Measurements from ENCODE around the gene ANO2. TPM values are rescaled to one million over a fixed set of nuclear protein-coding genes. Genes with fewer than 3 reads are reported as not detected.

Gene ANO2
- total RNA-seq, 8 experiments from 2014 or later = 0.46 to 162 (median 5.5) TPM

DNA sequence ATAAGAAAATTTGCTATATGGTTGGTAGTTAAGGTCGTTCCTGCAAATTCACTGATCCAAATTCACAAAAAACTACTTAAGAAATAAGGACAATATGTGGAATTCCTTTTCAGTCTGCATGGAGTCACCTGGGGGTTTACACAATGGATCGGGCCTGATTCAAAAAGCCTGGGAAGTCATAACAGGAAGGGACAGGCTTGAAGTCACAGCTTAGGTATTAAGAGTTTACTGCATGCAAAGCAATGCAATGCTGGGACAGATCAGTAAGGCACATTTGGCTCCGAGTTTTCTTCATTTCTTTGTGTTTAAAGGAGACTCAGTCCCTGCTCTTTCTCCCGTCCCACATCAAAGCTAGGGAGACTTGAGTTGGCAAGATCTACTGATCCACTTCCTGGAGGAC is 359.9 kb downstream of the ANO2 start:
- Histone ChIP-seq H3K27ac (no peak overlapping the region), H3K4me1 (replicated peaks in 1 of 2) (peaks cover 0 to 3% of the 10 kb centered on the region in 2 donors), H3K4me3 (no peak overlapping the region)
- ATAC-seq (replicated peaks in 6 of 8) = no peak
- in situ Hi-C loops (cut with MboI; ENCODE audit: low pct_unique_long_range_greater_than_20kb in 2 of 9, low sequenced_read_pairs in 9 of 9, unreplicated experiment in 9 of 9) = no loop called here
- WGBS, 10 experiments = 45 to 100% (median 80%) methylated on average over 1 to 4 of the region's 4 CpGs; no CpG with 5 or more reads in 2 of the 10 experiments

DNA sequence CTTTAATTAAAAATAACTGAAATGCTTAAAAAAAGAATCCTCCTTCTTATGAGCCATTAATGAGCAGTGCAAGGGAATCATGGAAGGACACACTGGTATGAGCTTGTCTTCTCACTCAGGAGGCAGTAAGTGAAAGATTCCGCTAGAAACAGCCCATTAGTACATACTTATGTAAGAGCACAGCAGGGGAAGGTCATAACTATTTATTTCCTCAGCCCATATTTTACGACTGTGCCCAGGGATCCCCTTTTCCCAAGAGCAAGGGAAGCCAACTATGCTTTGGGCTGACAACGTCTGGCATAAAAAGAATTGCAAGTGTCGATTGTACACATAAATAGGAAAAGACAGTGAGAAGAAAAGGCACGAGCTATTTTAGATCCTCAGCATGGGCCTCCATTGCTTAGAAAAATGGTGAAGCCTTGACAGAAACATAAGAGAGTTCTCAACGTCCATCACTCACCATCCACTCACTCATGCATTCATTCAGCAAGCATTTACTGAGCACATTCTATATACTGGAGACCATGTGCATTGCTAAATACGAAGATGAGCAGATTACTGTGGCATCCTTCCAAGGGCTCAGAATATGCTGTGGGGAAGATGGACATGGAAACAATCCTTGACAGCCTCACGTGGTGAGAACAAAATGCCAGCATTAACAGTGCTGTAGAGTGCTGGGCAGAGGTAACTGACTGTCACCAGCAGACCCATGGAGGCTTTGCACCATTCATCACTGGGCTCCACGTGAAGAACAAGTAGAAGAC is 360.5 kb downstream of the ANO2 start:
- H3K27ac ChIP-seq = no peak overlapping the region
- peak in 1 of 8 experiments; percentile 17 for ATAC-seq (replicated peaks in 6 of 8)
- peaks cover 0 to 3% of the 10 kb centered on the region in 2 donors for H3K4me1 ChIP-seq (replicated peaks in 1 of 2)
- in situ Hi-C loops (cut with MboI; ENCODE audit: low pct_unique_long_range_greater_than_20kb in 2 of 9, low sequenced_read_pairs in 9 of 9, unreplicated experiment in 9 of 9) = no loop called here
- 40 to 94% (median 69%) methylated on average over 1 to 8 of the region's 9 CpGs for WGBS, 10 experiments
- no peak overlapping the region for H3K4me3 ChIP-seq

DNA sequence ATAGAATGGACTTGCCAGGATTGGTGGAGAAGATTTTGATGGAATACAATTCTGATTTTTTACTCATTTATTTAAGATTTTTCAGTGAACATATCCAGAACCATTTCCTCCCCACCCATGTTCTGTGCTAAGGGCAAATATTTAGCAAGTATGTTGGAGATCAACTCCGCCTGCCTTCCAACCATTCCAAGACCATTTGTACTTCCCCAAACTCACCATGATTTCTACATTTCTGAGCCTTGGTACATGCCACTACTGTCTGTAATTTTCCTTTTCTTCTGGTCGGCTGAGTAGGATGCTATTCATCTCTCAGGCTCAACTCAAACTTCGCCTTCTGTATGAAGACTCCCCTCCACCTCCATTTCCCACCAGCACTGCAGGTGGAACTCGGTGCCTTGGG is 362.5 kb downstream of the ANO2 start:
- in situ Hi-C loops (cut with MboI; ENCODE audit: low pct_unique_long_range_greater_than_20kb in 2 of 9, low sequenced_read_pairs in 9 of 9, unreplicated experiment in 9 of 9) = no loop called here

DNA sequence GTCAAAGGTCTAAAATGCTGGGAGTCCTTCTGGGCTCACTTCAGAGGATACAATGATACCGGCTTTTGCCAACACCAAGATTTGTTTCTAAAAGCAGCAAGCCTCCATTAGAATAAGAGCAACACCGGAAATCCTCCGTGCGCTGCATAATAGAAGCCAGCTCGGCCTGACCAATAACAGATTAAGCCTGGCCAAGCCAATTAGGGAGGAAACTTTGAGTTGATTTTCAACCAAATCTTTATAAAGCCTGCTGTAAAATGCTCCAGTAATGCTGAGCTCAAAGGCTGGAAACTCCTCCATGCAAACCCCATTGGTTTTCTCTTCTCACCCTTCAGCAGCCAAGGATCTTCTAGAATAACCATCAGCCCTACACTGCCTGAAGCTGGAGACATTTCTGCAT is 363.0 kb downstream of the ANO2 start:
- in situ Hi-C loops (cut with MboI; ENCODE audit: low pct_unique_long_range_greater_than_20kb in 2 of 9, low sequenced_read_pairs in 9 of 9, unreplicated experiment in 9 of 9) = no loop called here
- no peak overlapping the region for H3K4me3 ChIP-seq

More for the DNA sequence above, 362.5 kb downstream of the ANO2 start:
- peaks cover 0 to 3% of the 10 kb centered on the region in 2 donors for H3K4me1 ChIP-seq (replicated peaks in 1 of 2)
- 60 to 100% (median 89%) methylated on average over 1 to 4 of the region's 4 CpGs for WGBS, 10 experiments
- H3K27ac ChIP-seq = no peak overlapping the region
- peak in 1 of 8 experiments; percentile 6 for ATAC-seq (replicated peaks in 6 of 8)
- no peak overlapping the region for H3K4me3 ChIP-seq

DNA sequence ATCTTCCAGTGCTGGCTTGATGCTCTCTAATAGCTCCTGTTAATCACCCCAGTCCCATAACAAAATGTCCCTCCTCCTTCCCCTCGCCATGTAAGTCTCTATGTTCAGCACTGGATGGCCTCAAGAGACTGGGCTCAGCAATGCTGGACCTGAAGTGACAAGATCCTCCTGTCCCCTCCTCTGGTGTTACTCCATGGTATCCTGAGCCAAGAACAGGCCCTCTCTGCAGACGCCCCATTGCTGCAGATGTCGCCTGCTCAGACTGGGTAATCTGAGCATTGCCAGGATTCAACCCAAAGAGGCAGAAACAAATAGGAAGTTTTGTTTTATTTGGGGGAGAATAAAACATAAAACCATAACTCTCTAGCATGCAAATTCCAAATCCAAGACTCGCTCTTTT is 363.4 kb downstream of the ANO2 start:
- 14 to 100% (median 87%) methylated on average over 1 to 3 of the region's 4 CpGs; no CpG with 5 or more reads in 3 of the 10 experiments for WGBS, 10 experiments
- Histone ChIP-seq H3K27ac (no peak overlapping the region), H3K4me1 (replicated peaks in 1 of 2) (peaks cover 0 to 4% of the 10 kb centered on the region in 2 donors), H3K4me3 (no peak overlapping the region)
- peak in 1 of 8 experiments; percentile 34 for ATAC-seq (replicated peaks in 6 of 8)
- in situ Hi-C loops (cut with MboI; ENCODE audit: low pct_unique_long_range_greater_than_20kb in 2 of 9, low sequenced_read_pairs in 9 of 9, unreplicated experiment in 9 of 9) = no loop called here

More for the DNA sequence above, 363.0 kb downstream of the ANO2 start:
- Histone ChIP-seq H3K4me1 (replicated peaks in 1 of 2) (peaks cover 0 to 3% of the 10 kb centered on the region in 2 donors), H3K27ac (no peak overlapping the region)
- WGBS, 10 experiments = 0 to 76% (median 67%) methylated on average over 1 to 5 of the region's 5 CpGs; no CpG with 5 or more reads in 3 of the 10 experiments
- no peak for ATAC-seq (replicated peaks in 6 of 8)

DNA sequence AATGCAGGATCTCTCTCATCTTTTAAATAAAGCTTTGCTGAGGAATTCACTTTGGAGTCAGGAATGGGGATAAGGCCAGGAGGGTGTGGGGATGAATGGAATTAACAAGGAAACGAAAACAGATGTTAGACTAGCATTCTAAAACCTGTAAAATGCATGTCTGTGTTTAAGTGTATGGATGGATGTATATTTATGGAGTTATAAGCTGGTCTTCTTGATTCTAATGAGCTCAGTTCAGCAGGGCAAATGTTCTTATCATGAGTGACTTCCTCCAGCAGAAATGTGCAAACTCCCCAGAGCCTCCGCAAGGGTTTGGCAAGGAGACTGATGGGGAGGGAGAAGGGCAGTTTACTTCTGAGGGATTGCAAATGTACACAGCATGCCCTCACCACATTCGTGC is 364.0 kb downstream of the ANO2 start:
- 0 to 100% (median 60%) methylated on average over 1 to 3 of the region's 3 CpGs; no CpG with 5 or more reads in 1 of the 10 experiments for WGBS, 10 experiments

DNA sequence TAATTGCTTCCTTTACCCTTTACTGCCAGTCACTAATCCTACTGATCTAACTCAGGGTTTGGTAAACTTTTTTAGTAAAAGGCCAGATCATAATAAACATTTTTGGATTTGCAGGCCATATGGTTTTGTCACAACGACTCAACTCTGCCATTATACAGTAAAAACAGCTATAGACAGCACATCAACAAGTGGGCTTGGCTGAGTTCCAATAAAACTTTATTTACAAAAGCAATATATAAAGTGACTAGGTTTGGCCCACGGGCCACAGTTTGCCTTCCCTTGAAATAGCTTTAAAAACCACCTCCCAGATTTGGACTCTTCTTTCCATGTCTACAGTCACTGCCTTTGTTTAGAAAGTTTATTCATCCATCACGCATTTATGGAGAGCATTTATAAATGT is 366.3 kb downstream of the ANO2 start:
- in situ Hi-C loops (cut with MboI; ENCODE audit: low pct_unique_long_range_greater_than_20kb in 2 of 9, low sequenced_read_pairs in 9 of 9, unreplicated experiment in 9 of 9) = no loop called here
- no peak overlapping the region for H3K27ac ChIP-seq

More for the DNA sequence above, 364.0 kb downstream of the ANO2 start:
- in situ Hi-C loops (cut with MboI; ENCODE audit: low pct_unique_long_range_greater_than_20kb in 2 of 9, low sequenced_read_pairs in 9 of 9, unreplicated experiment in 9 of 9) = no loop called here
- Histone ChIP-seq H3K4me1 (replicated peaks in 1 of 2) (peaks cover 0 to 8% of the 10 kb centered on the region in 2 donors), H3K4me3 (no peak overlapping the region), H3K27ac (no peak overlapping the region)
- peak in 3 of 8 experiments; percentile 63 to 93 (median 71) for ATAC-seq (replicated peaks in 6 of 8)

DNA sequence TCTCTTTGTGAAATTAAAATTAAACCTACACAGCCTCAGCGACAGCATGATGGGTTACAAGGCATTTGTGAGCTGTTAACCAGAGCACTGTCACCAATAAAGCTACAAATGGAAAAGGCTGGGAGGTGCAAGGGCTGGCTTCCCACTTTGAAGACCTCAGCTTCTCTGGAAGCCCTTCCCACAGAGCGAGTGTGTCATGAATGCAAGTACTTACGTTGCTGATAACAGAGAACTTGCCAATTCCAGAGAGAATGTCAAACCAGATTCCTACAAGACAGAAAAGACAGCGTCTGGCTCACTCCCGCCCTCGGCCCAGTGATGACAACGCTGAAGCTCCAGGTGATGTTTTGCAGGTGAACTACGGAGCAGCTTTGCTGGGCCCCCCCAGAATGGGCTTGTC is 367.3 kb downstream of the ANO2 start:
- Histone ChIP-seq H3K27ac (no peak overlapping the region), H3K4me1 (replicated peaks in 1 of 2) (peaks cover 4 to 28% of the 10 kb centered on the region in 2 donors), H3K4me3 (no peak overlapping the region)
- in situ Hi-C loops (cut with MboI; ENCODE audit: low pct_unique_long_range_greater_than_20kb in 2 of 9, low sequenced_read_pairs in 9 of 9, unreplicated experiment in 9 of 9) = no loop called here
- 25 to 92% (median 69%) methylated on average over 2 to 6 of the region's 8 CpGs; no CpG with 5 or more reads in 3 of the 10 experiments for WGBS, 10 experiments
- ATAC-seq (replicated peaks in 6 of 8) = no peak

More for the DNA sequence above, 366.3 kb downstream of the ANO2 start:
- Histone ChIP-seq H3K4me3 (no peak overlapping the region), H3K4me1 (replicated peaks in 1 of 2) (peaks cover 4 to 28% of the 10 kb centered on the region in 2 donors)
- ATAC-seq (replicated peaks in 6 of 8) = no peak
- 0 to 70% (median 37%) methylated on average over 1 to 3 of the region's 3 CpGs; no CpG with 5 or more reads in 1 of the 10 experiments for WGBS, 10 experiments

DNA sequence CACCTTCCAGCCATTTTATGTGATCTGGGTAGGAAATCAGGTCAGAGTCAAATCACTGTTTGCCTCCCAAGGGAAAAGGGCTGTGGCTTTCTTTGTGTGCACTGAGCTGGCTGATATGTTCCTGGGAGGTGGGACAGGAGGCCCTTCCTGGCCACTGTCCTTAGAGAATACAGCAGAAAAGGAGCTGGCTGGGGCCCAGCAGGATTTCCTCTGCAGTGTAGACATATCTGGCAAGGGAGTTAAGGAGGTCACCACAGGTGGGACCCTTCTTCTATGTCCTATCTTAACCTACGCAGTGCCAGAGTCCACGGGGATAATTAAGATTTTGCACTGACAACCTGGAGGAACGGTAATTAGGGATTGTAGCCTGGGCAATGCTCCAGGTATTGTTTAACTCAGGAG is 367.8 kb downstream of the ANO2 start:
- 46 to 96% (median 86%) methylated on average over 1 to 3 of the region's 3 CpGs; no CpG with 5 or more reads in 3 of the 10 experiments for WGBS, 10 experiments
- no peak overlapping the region for H3K27ac ChIP-seq
- peaks cover 4 to 28% of the 10 kb centered on the region in 2 donors for H3K4me1 ChIP-seq (replicated peaks in 1 of 2)
- no peak overlapping the region for H3K4me3 ChIP-seq
- ATAC-seq (replicated peaks in 6 of 8) = peak in 4 of 8 experiments; percentile 10 to 35 (median 34)
- in situ Hi-C loops (cut with MboI; ENCODE audit: low pct_unique_long_range_greater_than_20kb in 2 of 9, low sequenced_read_pairs in 9 of 9, unreplicated experiment in 9 of 9) = no loop called here

DNA sequence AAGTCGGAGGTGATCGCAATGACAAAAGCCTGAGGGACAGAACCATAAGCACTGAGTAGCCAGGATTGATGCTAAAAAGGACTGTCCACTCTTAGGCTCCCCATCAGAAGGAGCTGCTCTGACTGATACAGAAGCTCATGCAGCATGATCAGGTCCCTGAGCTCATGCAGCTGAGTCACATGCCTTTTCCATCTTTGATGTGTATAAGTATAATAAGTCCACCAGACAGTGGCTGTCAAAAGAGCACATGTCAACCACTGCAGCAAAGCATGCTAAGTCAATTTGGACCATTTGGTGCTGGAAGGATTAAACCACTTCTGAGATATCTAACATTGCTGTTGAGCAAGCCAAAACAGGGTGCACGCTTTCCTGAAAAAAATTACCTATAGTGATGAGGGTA is 369.1 kb downstream of the ANO2 start:
- whole genome bisulfite sequencing, 10 experiments = 70 to 100% (median 95%) methylated on average over 1 to 3 of the region's 3 CpGs; no CpG with 5 or more reads in 4 of the 10 experiments
- ATAC-seq (replicated peaks in 6 of 8) = peak in 5 of 8 experiments; percentile 66 to 83 (median 74)
- in situ Hi-C loops (cut with MboI; ENCODE audit: low pct_unique_long_range_greater_than_20kb in 2 of 9, low sequenced_read_pairs in 9 of 9, unreplicated experiment in 9 of 9) = no loop called here
- Histone ChIP-seq H3K4me1 (replicated peaks in 1 of 2) (peaks cover 4 to 33% of the 10 kb centered on the region in 2 donors), H3K4me3 (no peak overlapping the region), H3K27ac (no peak overlapping the region)

DNA sequence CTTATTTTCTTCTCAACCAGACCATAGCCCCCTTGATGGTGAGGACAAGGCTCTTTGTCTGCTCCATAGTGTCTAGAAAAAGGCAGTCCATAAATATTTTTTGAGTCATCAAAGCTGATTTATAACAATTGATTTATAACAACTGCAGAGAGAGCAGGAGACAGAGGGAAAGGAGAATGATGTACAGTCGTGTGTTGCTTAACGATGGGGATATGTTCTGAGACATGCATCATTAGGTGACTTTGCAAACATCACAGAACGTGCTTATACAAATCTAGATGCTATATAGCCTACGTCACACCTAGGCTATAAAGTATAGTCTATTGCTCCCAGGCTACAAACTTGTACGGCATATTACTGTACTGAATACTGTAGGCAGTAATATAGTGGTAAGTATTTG is 369.8 kb downstream of the ANO2 start:
- WGBS, 10 experiments = 0 to 86% (median 43%) methylated on average over 1 to 5 of the region's 5 CpGs; no CpG with 5 or more reads in 1 of the 10 experiments
- no peak overlapping the region for H3K27ac ChIP-seq
- in situ Hi-C loops (cut with MboI; ENCODE audit: low pct_unique_long_range_greater_than_20kb in 2 of 9, low sequenced_read_pairs in 9 of 9, unreplicated experiment in 9 of 9) = no loop called here
- H3K4me3 ChIP-seq = no peak overlapping the region
- peak in 5 of 8 experiments; percentile 52 to 82 (median 54) for ATAC-seq (replicated peaks in 6 of 8)
- H3K4me1 ChIP-seq (replicated peaks in 1 of 2) = peaks cover 4 to 36% of the 10 kb centered on the region in 2 donors

DNA sequence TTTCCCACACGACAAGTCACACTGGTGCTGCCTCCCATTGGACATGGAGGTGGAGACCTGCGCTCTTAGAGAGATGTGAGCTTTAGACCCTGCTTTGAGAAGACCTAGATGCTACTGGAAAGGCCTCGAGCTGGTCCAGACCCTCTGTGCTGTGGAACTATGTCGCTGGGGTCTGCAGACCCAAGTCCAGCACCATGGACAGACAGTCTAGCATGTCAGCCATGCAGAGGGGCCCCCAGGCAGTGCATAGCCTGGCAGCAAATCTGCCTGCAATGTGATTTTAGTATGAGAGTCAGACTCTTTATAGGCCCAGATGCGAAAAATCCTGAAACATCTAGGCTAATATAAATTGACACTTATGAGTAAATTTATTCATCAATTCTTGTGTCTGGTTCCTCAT is 371.7 kb downstream of the ANO2 start:
- WGBS, 10 experiments = 53 to 100% (median 83%) methylated on average over 1 to 5 of the region's 5 CpGs; no CpG with 5 or more reads in 5 of the 10 experiments
- no peak for ATAC-seq (replicated peaks in 6 of 8)
- peaks cover 4 to 36% of the 10 kb centered on the region in 2 donors for H3K4me1 ChIP-seq (replicated peaks in 1 of 2)
- in situ Hi-C loops (cut with MboI; ENCODE audit: low pct_unique_long_range_greater_than_20kb in 2 of 9, low sequenced_read_pairs in 9 of 9, unreplicated experiment in 9 of 9) = no loop called here
- no peak overlapping the region for H3K4me3 ChIP-seq
- H3K27ac ChIP-seq = no peak overlapping the region

DNA sequence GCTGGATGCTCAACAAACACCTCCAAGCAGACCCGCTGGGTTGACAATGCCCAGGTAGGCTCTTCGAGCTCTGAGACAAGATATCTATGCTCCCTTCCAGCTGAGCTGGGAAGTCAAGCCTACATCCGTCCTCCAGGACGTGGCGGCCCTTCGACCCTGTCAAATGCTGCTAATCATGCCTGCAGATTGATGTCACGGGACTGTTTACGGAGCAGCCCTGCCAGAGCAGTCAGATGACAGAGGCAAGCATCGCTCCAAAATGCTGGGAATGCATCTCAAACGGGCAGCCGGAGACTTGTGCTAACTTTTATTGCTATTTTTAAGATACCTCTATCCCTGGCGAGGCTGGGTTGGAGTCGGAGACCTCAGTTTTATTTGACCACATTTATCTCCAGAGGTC is 373.9 kb downstream of the ANO2 start:
- Histone ChIP-seq H3K4me3 (no peak overlapping the region), H3K4me1 (replicated peaks in 1 of 2) (peaks cover 19 to 44% of the 10 kb centered on the region in 2 donors), H3K27ac (no peak overlapping the region)
- 48 to 90% (median 77%) methylated on average over 2 to 10 of the region's 13 CpGs; no CpG with 5 or more reads in 2 of the 10 experiments for WGBS, 10 experiments
- in situ Hi-C loops (cut with MboI; ENCODE audit: low pct_unique_long_range_greater_than_20kb in 2 of 9, low sequenced_read_pairs in 9 of 9, unreplicated experiment in 9 of 9) = no loop called here
- ATAC-seq (replicated peaks in 6 of 8) = peak in 2 of 8 experiments; percentile 27 to 41

Data from motor neuron (in vitro differentiated cells).